Omental fat pad (tissue), 4 donors: ENCODE data around the gene ANTXRL. TPM values are rescaled to one million over a fixed set of nuclear protein-coding genes. Genes with fewer than 3 reads are reported as not detected.
"Not testable (repeated sequence)": the region's sequence is repeated elsewhere in the genome, so short reads cannot be mapped to it uniquely, and the experiment has no call there.

Experiments
- ATAC-seq: fragments of 150-250 bp; one replicate; pipeline ENCODE4 v1.9.1; 2016; ENCODE audit warnings: mild to moderate bottlenecking, moderate library complexity; ENCODE audit not compliant: low FRiP score
- DNase-seq: peaks from one replicate; pipeline ENCODE4 v3.0.0-alpha.2; 2019; ENCODE audit warnings: low spot score
- CTCF ChIP-seq, 3 donors: fragments of 450-650 bp; IDR thresholded peaks; one replicate each; pipeline ENCODE4 v1.5.1; 2016 to 2017; ENCODE audit warnings: antibody characterized with exemption in 3 of 3, mild to moderate bottlenecking in 3 of 3, moderate library complexity in 2 of 3
- total RNA-seq, 4 donors: library from RNA; depleted of rRNA; stranded (reverse); fragments of >200 nt; gene quantifications; one replicate each; pipeline ENCODE4 v1.1.0, GENCODE V29; 2016

Gene ANTXRL
- not detected for total RNA-seq

GRCh38 chr10:46286991-46287693, at the start of gene ANTXRL:
TSS of gene ANTXRL (plus strand) at chr10:46286997. CDS start at chr10:46287263, 266 bp downstream.
- TF ChIP-seq CTCF (IDR thresholded peaks at IDR 0.05): no peak
- DNase-seq: no peak
- ATAC-seq: no peak

GRCh38 chr10:46237815-46238510, 48.8 kb upstream of the ANTXRL start:
- DNase-seq (no peak), ATAC-seq (no peak)
- TF ChIP-seq CTCF (IDR thresholded peaks at IDR 0.05): no peak

- no peak for ATAC-seq
Measured at GRCh38 chr10:46239247-46239646, 47.5 kb upstream of the ANTXRL start.

GRCh38 chr10:46239993-46240683, 46.7 kb upstream of the ANTXRL start:
- ATAC-seq (no peak), DNase-seq (peak; percentile 7)
- no peak for TF ChIP-seq CTCF (IDR thresholded peaks at IDR 0.05)

More at GRCh38 chr10:46239247-46239646, 47.5 kb upstream of the ANTXRL start:
- no peak for TF ChIP-seq CTCF (IDR thresholded peaks at IDR 0.05)
- DNase-seq: no peak

- no peak for TF ChIP-seq CTCF (IDR thresholded peaks at IDR 0.05)
- DNase-seq (peak; percentile 10), ATAC-seq (no peak)
Measured at GRCh38 chr10:46240684-46241565, 45.9 kb upstream of the ANTXRL start.

GRCh38 chr10:46245381-46245900, 41.4 kb upstream of the ANTXRL start:
- DNase-seq (peak; percentile 16), ATAC-seq (no peak)
- TF ChIP-seq CTCF (IDR thresholded peaks at IDR 0.05): no peak

- peak; percentile 19 for DNase-seq
- not testable (repeated sequence) for ATAC-seq
Measured at GRCh38 chr10:46246400-46247180, 40.2 kb upstream of the ANTXRL start.
